ENCODE measurements around the gene CA4. TPM values are rescaled to one million over a fixed set of nuclear protein-coding genes. Genes with fewer than 3 reads are reported as not detected.
"Not testable (repeated sequence)": the region's sequence is repeated elsewhere in the genome, so short reads cannot be mapped to it uniquely, and the experiment has no call there.

The CA4 gene
- total RNA-seq = 10 to 100 TPM; 50.0 to 57.3 TPM
- 10 to 100 TPM; 57.3 to 57.6 TPM for polyA plus RNA-seq
- long read RNA-seq, donor 1, transcript CA4-201 (8 exons, 1,154 nt) = major isoform, 16 of 17 reads
- long read RNA-seq, donor 1, partial matches to known transcripts = 0 of 17 reads
- long read RNA-seq, donor 1, other reads (novel, unspliced or antisense) = 0 of 17 reads
- long read RNA-seq, donor 2, partial matches to known transcripts = 6 of 9 reads
- long read RNA-seq, donor 2, other reads (novel, unspliced or antisense) = 0 of 9 reads
- long read RNA-seq, donor 3, transcript CA4-201 (8 exons, 1,154 nt) = major isoform, 6 of 6 reads
- long read RNA-seq, donor 3, partial matches to known transcripts = 0 of 6 reads
- long read RNA-seq, donor 3, other reads (novel, unspliced or antisense) = 0 of 6 reads
- long read RNA-seq, donor 4, transcript CA4-201 (8 exons, 1,154 nt) = major isoform, 11 of 11 reads
- long read RNA-seq, donor 4, partial matches to known transcripts = 0 of 11 reads
- long read RNA-seq, donor 4, other reads (novel, unspliced or antisense) = 0 of 11 reads
- long read RNA-seq, donor 5, transcript CA4-201 (8 exons, 1,154 nt) = major isoform, 16 of 16 reads
- long read RNA-seq, donor 5, partial matches to known transcripts = 0 of 16 reads
- long read RNA-seq, donor 5, other reads (novel, unspliced or antisense) = 0 of 16 reads

- Histone ChIP-seq H3K27me3 (ENCODE audit: control insufficient read depth in 3 of 3, insufficient read depth in 3 of 3, low read length in 2 of 3) (peaks cover 0 to 37% (median 35%) of the 10 kb centered on the region in 3 donors), H3K4me3 (peak within 1 kb of the TSS; percentile 49), H3K27ac (ENCODE audit: low read depth in 1 of 2, low read length in 1 of 2) (peak within 1 kb of the TSS in 1 of 2 donors; percentile 52), H3K4me1 (ENCODE audit: control insufficient read depth in 5 of 5, insufficient read depth in 5 of 5, low read length in 5 of 5) (peaks cover 0 to 27% (median 10%) of the 10 kb centered on the region in 5 donors), H3K9ac (ENCODE audit: insufficient read depth in 1 of 2, low read length in 2 of 2) (no peak within 1 kb of the TSS), H3K9me3 (ENCODE audit: control insufficient read depth in 4 of 4, insufficient read depth in 3 of 4, low read length in 3 of 4) (peaks cover 0 to 2% (median 0%) of the 10 kb centered on the region in 4 donors), H3K36me3 (ENCODE audit: control insufficient read depth in 4 of 4, insufficient read depth in 4 of 4, low read length in 4 of 4) (no peaks in the 10 kb centered on the region)
- TF ChIP-seq, protein P1, sequence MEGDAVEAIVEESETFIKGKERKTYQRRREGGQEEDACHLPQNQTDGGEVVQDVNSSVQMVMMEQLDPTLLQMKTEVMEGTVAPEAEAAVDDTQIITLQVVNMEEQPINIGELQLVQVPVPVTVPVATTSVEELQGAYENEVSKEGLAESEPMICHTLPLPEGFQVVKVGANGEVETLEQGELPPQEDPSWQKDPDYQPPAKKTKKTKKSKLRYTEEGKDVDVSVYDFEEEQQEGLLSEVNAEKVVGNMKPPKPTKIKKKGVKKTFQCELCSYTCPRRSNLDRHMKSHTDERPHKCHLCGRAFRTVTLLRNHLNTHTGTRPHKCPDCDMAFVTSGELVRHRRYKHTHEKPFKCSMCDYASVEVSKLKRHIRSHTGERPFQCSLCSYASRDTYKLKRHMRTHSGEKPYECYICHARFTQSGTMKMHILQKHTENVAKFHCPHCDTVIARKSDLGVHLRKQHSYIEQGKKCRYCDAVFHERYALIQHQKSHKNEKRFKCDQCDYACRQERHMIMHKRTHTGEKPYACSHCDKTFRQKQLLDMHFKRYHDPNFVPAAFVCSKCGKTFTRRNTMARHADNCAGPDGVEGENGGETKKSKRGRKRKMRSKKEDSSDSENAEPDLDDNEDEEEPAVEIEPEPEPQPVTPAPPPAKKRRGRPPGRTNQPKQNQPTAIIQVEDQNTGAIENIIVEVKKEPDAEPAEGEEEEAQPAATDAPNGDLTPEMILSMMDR (IDR thresholded peaks at IDR 0.05; ENCODE audit: control extremely low read depth, extremely low read depth) = no peak
- ATAC-seq (ENCODE audit: insufficient read depth, low FRiP score) = no peak
- 3% methylated on average over 62 to 81 of the region's 81 CpGs for WGBS, 2 donors
- DNase-seq = peak in 2 of 3 donors; percentile 26 to 45
These were observed at the start of gene CA4 for GRCh38 chr17:60149691-60150582. TSS of gene CA4 (plus strand) at chr17:60149973. CDS start at chr17:60150035, 62 bp downstream.

- H3K9ac ChIP-seq (ENCODE audit: insufficient read depth in 1 of 2, low read length in 2 of 2); ATAC-seq (ENCODE audit: insufficient read depth, low FRiP score); H3K36me3 ChIP-seq (ENCODE audit: control insufficient read depth in 4 of 4, insufficient read depth in 4 of 4, low read length in 4 of 4); DNase-seq; H3K9me3 ChIP-seq (ENCODE audit: control insufficient read depth in 4 of 4, insufficient read depth in 3 of 4, low read length in 3 of 4); H3K4me3 ChIP-seq; H3K27ac ChIP-seq (ENCODE audit: low read depth in 1 of 2, low read length in 1 of 2); H3K27me3 ChIP-seq (ENCODE audit: control insufficient read depth in 3 of 3, insufficient read depth in 3 of 3, low read length in 2 of 3); H3K4me1 ChIP-seq (ENCODE audit: control insufficient read depth in 5 of 5, insufficient read depth in 5 of 5, low read length in 5 of 5): not testable (repeated sequence)
- 86% methylated on average over 1 of the region's 2 CpGs; no CpG with 5 or more reads in 1 of the 2 donors for WGBS, 2 donors
These were observed 49.2 kb upstream of the CA4 start for GRCh38 chr17:60100577-60100976.

DNA sequence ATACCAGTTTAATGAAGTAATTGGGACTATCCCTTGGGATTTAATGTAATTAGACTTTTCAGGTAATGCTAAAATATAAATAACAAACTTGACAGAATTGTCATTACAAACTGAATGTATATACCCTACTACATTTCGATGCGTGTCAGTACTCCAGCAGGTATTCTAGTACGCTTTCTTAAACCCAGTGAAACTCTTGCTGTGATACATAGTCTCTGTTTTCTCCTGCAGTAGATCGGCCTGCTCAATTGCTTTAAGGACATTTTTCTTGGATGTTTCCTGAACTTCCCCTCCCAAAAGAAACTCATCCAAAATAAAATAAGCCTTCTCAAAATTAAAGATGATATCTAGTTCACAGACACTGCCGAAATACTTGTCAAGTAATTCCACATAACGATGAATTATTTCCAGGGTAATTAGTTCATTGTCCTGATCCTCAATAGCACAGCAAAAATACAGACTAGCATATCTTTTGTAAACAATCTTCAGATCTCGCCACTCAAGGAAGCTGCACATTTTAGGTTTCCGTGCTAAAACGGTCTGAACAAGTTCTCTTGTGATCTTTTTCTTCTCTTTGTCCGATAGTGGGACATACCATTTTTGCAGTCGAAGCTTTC, 47.6 kb upstream of the CA4 start:
- peak in 1 of 3 donors; percentile 47 for DNase-seq
- Histone ChIP-seq H3K27ac (ENCODE audit: low read depth in 1 of 2, low read length in 1 of 2) (peak overlapping the region in 1 of 2 donors; percentile 23), H3K9ac (ENCODE audit: insufficient read depth in 1 of 2, low read length in 2 of 2) (peak overlapping the region in 1 of 2 donors; percentile 68)
- not testable (repeated sequence) for H3K27me3 ChIP-seq (ENCODE audit: control insufficient read depth in 3 of 3, insufficient read depth in 3 of 3, low read length in 2 of 3); H3K36me3 ChIP-seq (ENCODE audit: control insufficient read depth in 4 of 4, insufficient read depth in 4 of 4, low read length in 4 of 4); H3K4me3 ChIP-seq; H3K9me3 ChIP-seq (ENCODE audit: control insufficient read depth in 4 of 4, insufficient read depth in 3 of 4, low read length in 3 of 4); ATAC-seq (ENCODE audit: insufficient read depth, low FRiP score); H3K4me1 ChIP-seq (ENCODE audit: control insufficient read depth in 5 of 5, insufficient read depth in 5 of 5, low read length in 5 of 5)
- WGBS, 2 donors = 25 to 44% methylated on average over 11 of the region's 11 CpGs

DNA sequence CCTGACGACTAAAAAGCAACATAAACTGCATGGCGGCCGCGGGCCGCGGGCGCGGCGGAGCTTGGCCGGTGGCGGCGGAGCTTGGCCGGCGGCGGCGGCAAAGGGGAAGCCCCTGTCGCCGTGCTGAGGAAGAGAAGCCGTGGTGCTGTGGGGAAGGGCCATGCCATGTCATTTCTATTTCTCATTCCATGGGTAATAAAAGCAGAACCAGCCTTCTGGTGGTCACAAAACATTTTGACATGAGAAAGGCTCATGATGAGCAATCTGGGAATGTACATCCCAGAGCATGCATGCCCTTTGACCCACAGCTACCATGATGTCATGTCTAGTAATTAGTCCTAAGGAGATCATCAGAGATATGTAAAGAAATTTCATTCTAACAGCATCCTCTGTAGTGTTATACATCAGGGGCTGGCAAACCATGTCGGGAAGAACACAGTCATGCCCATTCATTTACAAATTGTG, 47.1 kb upstream of the CA4 start:
- peak overlapping the region in 1 of 2 donors; percentile 23 for H3K27ac ChIP-seq (ENCODE audit: low read depth in 1 of 2, low read length in 1 of 2)
- no peak overlapping the region for H3K4me3 ChIP-seq
- 5 to 18% methylated on average over 20 of the region's 20 CpGs for WGBS, 2 donors
- peak; percentile 36 to 69 (median 57) for DNase-seq
- H3K9ac ChIP-seq (ENCODE audit: insufficient read depth in 1 of 2, low read length in 2 of 2) = peak overlapping the region in 1 of 2 donors; percentile 20
- ATAC-seq (ENCODE audit: insufficient read depth, low FRiP score) = peak; percentile 77
- no peaks in the 10 kb centered on the region for H3K4me1 ChIP-seq (ENCODE audit: control insufficient read depth in 5 of 5, insufficient read depth in 5 of 5, low read length in 5 of 5)
- H3K9me3 ChIP-seq (ENCODE audit: control insufficient read depth in 4 of 4, insufficient read depth in 3 of 4, low read length in 3 of 4) = no peaks in the 10 kb centered on the region
- H3K27me3 ChIP-seq (ENCODE audit: control insufficient read depth in 3 of 3, insufficient read depth in 3 of 3, low read length in 2 of 3) = no peaks in the 10 kb centered on the region
- TF ChIP-seq, protein P1 (IDR thresholded peaks at IDR 0.05; ENCODE audit: control extremely low read depth, extremely low read depth) = no peak
- no peaks in the 10 kb centered on the region for H3K36me3 ChIP-seq (ENCODE audit: control insufficient read depth in 4 of 4, insufficient read depth in 4 of 4, low read length in 4 of 4)
